H9 (cell line): ENCODE data around the gene MITF. TPM values are rescaled to one million over a fixed set of nuclear protein-coding genes. Genes with fewer than 3 reads are reported as not detected.

ENCODE experiments used
- DNase-seq: peaks from one replicate; pipeline ENCODE4 v3.0.0-alpha.2; 2017
- H2AFZ ChIP-seq: one replicate; pipeline ENCODE4 v1.6.1; 2013; ENCODE audit warnings: mild to moderate bottlenecking, low read length, control low read depth, moderate library complexity
- H2AK5ac ChIP-seq: 2 replicates; pipeline ENCODE4 v1.6.1; 2013; ENCODE audit warnings: low read length, control low read depth, mixed read lengths; ENCODE audit not compliant: insufficient read length
- H2BK120ac ChIP-seq: one replicate; pipeline ENCODE4 v1.6.1; 2013; ENCODE audit warnings: low read depth, mild to moderate bottlenecking, low read length, control low read depth, inconsistent platforms; ENCODE audit not compliant: poor library complexity, severe bottlenecking
- H2BK12ac ChIP-seq: 2 replicates; pipeline ENCODE4 v1.6.1; 2013; ENCODE audit warnings: low read length, control low read depth, mixed read lengths, low read depth; ENCODE audit not compliant: insufficient read length
- H2BK15ac ChIP-seq: 2 replicates; pipeline ENCODE4 v1.6.1; 2013; ENCODE audit warnings: low read depth, low read length, control low read depth
- H2BK20ac ChIP-seq: one replicate; pipeline ENCODE4 v1.6.1; 2013; ENCODE audit warnings: low read depth, mild to moderate bottlenecking, low read length, control low read depth, inconsistent platforms; ENCODE audit not compliant: poor library complexity, severe bottlenecking
- H2BK5ac ChIP-seq: 2 replicates; pipeline ENCODE4 v1.6.1; 2013; ENCODE audit warnings: low read length, control low read depth, mixed read lengths; ENCODE audit not compliant: insufficient read length
- H3K14ac ChIP-seq: 2 replicates; pipeline ENCODE4 v1.6.1; 2013; ENCODE audit warnings: low read length, control low read depth; ENCODE audit not compliant: insufficient read depth
- H3K18ac ChIP-seq: 2 replicates; pipeline ENCODE4 v1.6.1; 2013; ENCODE audit warnings: low read depth, mild to moderate bottlenecking, mixed read lengths, low read length, control low read depth; ENCODE audit not compliant: insufficient read length
- H3K23ac ChIP-seq: 2 replicates; pipeline ENCODE4 v1.6.1; 2013; ENCODE audit warnings: low read length, control low read depth, mixed read lengths, low read depth; ENCODE audit not compliant: insufficient read length
- H3K23me2 ChIP-seq: 2 replicates; pipeline ENCODE4 v1.6.1; 2013; ENCODE audit warnings: low read depth, mild to moderate bottlenecking, mixed read lengths, low read length, control low read depth; ENCODE audit not compliant: insufficient read length, poor library complexity, severe bottlenecking
- H3K27ac ChIP-seq: 2 replicates; pipeline ENCODE4 v1.5.1; 2013; ENCODE audit warnings: low read length, control low read depth, mixed read lengths, low read depth; ENCODE audit not compliant: insufficient read length
- H3K27me3 ChIP-seq: 2 replicates; pipeline ENCODE4 v1.6.1; 2013; ENCODE audit warnings: low read length, control low read depth, inconsistent platforms; ENCODE audit not compliant: insufficient read depth
- H3K4ac ChIP-seq: 2 replicates; pipeline ENCODE4 v1.6.1; 2013; ENCODE audit warnings: low read depth, mild to moderate bottlenecking, control low read depth, inconsistent platforms, low read length, moderate library complexity
- H3K4me1 ChIP-seq: 2 replicates; pipeline ENCODE4 v1.6.1; 2013; ENCODE audit warnings: low read length, control low read depth, inconsistent platforms; ENCODE audit not compliant: insufficient read depth
- H3K4me2 ChIP-seq: 2 replicates; pipeline ENCODE4 v1.6.1; 2013; ENCODE audit warnings: low read length, control low read depth, mixed read lengths; ENCODE audit not compliant: insufficient read length, insufficient read depth
- H3K56ac ChIP-seq: 2 replicates; pipeline ENCODE4 v1.6.1; 2013; ENCODE audit warnings: low read depth, mild to moderate bottlenecking, mixed read lengths, low read length, control low read depth; ENCODE audit not compliant: insufficient read length
- H3K79me1 ChIP-seq: 2 replicates; pipeline ENCODE4 v1.6.1; 2013; ENCODE audit warnings: low read depth, mild to moderate bottlenecking, moderate library complexity, low read length, control low read depth, inconsistent platforms; ENCODE audit not compliant: insufficient read depth, poor library complexity, severe bottlenecking
- H3K79me2 ChIP-seq: 2 replicates; pipeline ENCODE4 v1.6.1; 2013; ENCODE audit warnings: low read length, control low read depth, inconsistent platforms; ENCODE audit not compliant: insufficient read depth
- H3K9ac ChIP-seq: 2 replicates; pipeline ENCODE4 v1.6.1; 2013; ENCODE audit warnings: low read length, control low read depth, mixed read lengths; ENCODE audit not compliant: insufficient read length; ENCODE audit errors: extremely low read depth
- H3K9me3 ChIP-seq: one replicate; pipeline ENCODE4 v1.6.1; 2013; ENCODE audit warnings: low read depth, low read length, inconsistent platforms; ENCODE audit not compliant: control insufficient read depth
- H3T11ph ChIP-seq: one replicate; pipeline ENCODE4 v1.6.1; 2013; ENCODE audit warnings: mild to moderate bottlenecking, low read length, control low read depth, inconsistent platforms
- H4K20me1 ChIP-seq: one replicate; pipeline ENCODE4 v1.6.1; 2013; ENCODE audit not compliant: control insufficient read depth, insufficient read length, insufficient read depth
- H4K5ac ChIP-seq: 2 replicates; pipeline ENCODE4 v1.6.1; 2013; ENCODE audit warnings: low read depth, mild to moderate bottlenecking, mixed read lengths, low read length, control low read depth; ENCODE audit not compliant: insufficient read length
- H4K8ac ChIP-seq: replicated peaks from 2 replicates; pipeline ENCODE4 v1.6.1; 2013; ENCODE audit warnings: low read length, control low read depth, mixed read lengths, low read depth; ENCODE audit not compliant: insufficient read length
- H4K91ac ChIP-seq: 2 replicates; pipeline ENCODE4 v1.6.1; 2013; ENCODE audit warnings: low read depth, mild to moderate bottlenecking, moderate library complexity, mixed read lengths, low read length, control low read depth; ENCODE audit not compliant: insufficient read length
- H3K27ac Mint-ChIP-seq, 3 experiments: 2 replicates in 2 of 3; 3 replicates in 1 of 3; pipeline ENCODE4 v1.8.0; 2020 to 2021; ENCODE audit warnings: mixed read lengths in 3 of 3, mild to moderate bottlenecking in 1 of 3, moderate library complexity in 1 of 3
- H3K27me3 Mint-ChIP-seq: 2 replicates; pipeline ENCODE4 v1.8.0; 2021; ENCODE audit warnings: low read depth, mild to moderate bottlenecking, moderate library complexity, mixed read lengths
- H3K36me3 Mint-ChIP-seq, 3 experiments: 2 replicates in 2 of 3; 3 replicates in 1 of 3; pipeline ENCODE4 v1.8.0; 2020 to 2021; ENCODE audit warnings: low read depth in 3 of 3, mixed read lengths in 3 of 3; ENCODE audit not compliant: insufficient read depth in 1 of 3
- H3K4me1 Mint-ChIP-seq, 2 experiments: 2 replicates each; pipeline ENCODE4 v1.8.0; 2020; ENCODE audit warnings: mixed read lengths in 2 of 2
- H3K4me3 Mint-ChIP-seq, 2 experiments: 2 replicates in 1 of 2; 3 replicates in 1 of 2; pipeline ENCODE4 v1.8.0; 2020 to 2021; ENCODE audit warnings: mild to moderate bottlenecking in 2 of 2, mixed read lengths in 2 of 2, moderate library complexity in 1 of 2
- H3K9me3 Mint-ChIP-seq, 2 experiments: 2 replicates in 1 of 2; 3 replicates in 1 of 2; pipeline ENCODE4 v1.8.0; 2020; ENCODE audit warnings: mild to moderate bottlenecking in 2 of 2, mixed read lengths in 2 of 2, moderate library complexity in 1 of 2
- CTCF ChIP-seq: fragments of 200-600 bp; sonication (generic); conservative IDR thresholded peaks from 3 replicates; pipeline ENCODE4 v1.8.0; 2021; ENCODE audit warnings: antibody characterized with exemption, mild to moderate bottlenecking
- WGBS: extraction: QIAGEN DNeasy Blood & Tissue Kit; methylation state at CpG from one replicate; pipeline ENCODE4 v1.1.7; 2013; ENCODE audit warnings: missing lambda C conversion rate, low lambda C conversion rate, mixed read lengths; ENCODE audit not compliant: insufficient read length; ENCODE audit errors: extremely low coverage; 5-methylcytosine and 5-hydroxymethylcytosine counted together
- total RNA-seq: library from RNA; stranded (reverse); gene quantifications from 2 replicates; pipeline ENCODE4 v1.2.1, GENCODE V29; 2021

The MITF gene
- total RNA-seq, 1 experiment from 2014 or later, result 0.81 TPM

- H2BK12ac ChIP-seq, result no peak overlapping the region
- H3K79me2 ChIP-seq, result no peaks in the 10 kb centered on the region
- H3K9ac ChIP-seq, result no peak overlapping the region
- no peaks in the 10 kb centered on the region for H3K36me3 Mint-ChIP-seq
- H3K23ac ChIP-seq, result no peak overlapping the region
- no peak overlapping the region for H3K18ac ChIP-seq
- H2AFZ ChIP-seq, result no peak overlapping the region
- H2BK120ac ChIP-seq, result no peak overlapping the region
- H3K27ac ChIP-seq, result no peak overlapping the region
- H3K4ac ChIP-seq, result no peak overlapping the region
- TF ChIP-seq CTCF, result no peak
- H2AK5ac ChIP-seq, result no peak overlapping the region
- no peaks in the 10 kb centered on the region for H3K23me2 ChIP-seq
- H3K4me3 Mint-ChIP-seq, result no peak overlapping the region
- H3K9me3 ChIP-seq, result no peaks in the 10 kb centered on the region
- H3K27ac Mint-ChIP-seq, result no peak overlapping the region
- H3K4me1 Mint-ChIP-seq, result peaks cover 24 to 33% of the 10 kb centered on the region in 2 experiments
- H4K91ac ChIP-seq, result no peak overlapping the region
- H3K9me3 Mint-ChIP-seq, result no peaks in the 10 kb centered on the region
- H4K20me1 ChIP-seq, result no peaks in the 10 kb centered on the region
- H3K27me3 ChIP-seq, result no peaks in the 10 kb centered on the region; the same call in 1 of the 2 replicates
- peaks cover 22% of the 10 kb centered on the region for H3K27me3 Mint-ChIP-seq
- no peak overlapping the region for H4K5ac ChIP-seq
- no peak overlapping the region for H3K4me2 ChIP-seq
- H2BK20ac ChIP-seq, result no peak overlapping the region
- no peak overlapping the region for H2BK5ac ChIP-seq
- no peak overlapping the region for H3K56ac ChIP-seq
- no peaks in the 10 kb centered on the region for H3K79me1 ChIP-seq
- no peak for DNase-seq
- no CpG with 5 or more reads among the region's 3 CpGs for WGBS
- no peak overlapping the region for H3T11ph ChIP-seq
- peaks cover 6% of the 10 kb centered on the region for H3K4me1 ChIP-seq
- no peak overlapping the region for H2BK15ac ChIP-seq
- H4K8ac ChIP-seq, result no peak overlapping the region
- no peak overlapping the region for H3K14ac ChIP-seq
These were observed 149.7 kb downstream of the MITF start for GRCh38 chr3:69888943-69889315.
